K562 (cell line): ENCODE results near the gene MPI. TPM values are rescaled to one million over a fixed set of nuclear protein-coding genes. Genes with fewer than 3 reads are reported as not detected.

Experiments used
- AFF4 ChIP-seq: sonication (generic); formaldehyde crosslinking; IDR thresholded peaks from 2 replicates; pipeline ENCODE4 v1.8.0; 2023; ENCODE audit warnings: mild to moderate bottlenecking, missing genetic modification reagents
- ARID1B ChIP-seq: fragments of 450-650 bp; IDR thresholded peaks from 2 replicates; pipeline ENCODE4 v1.6.1; 2016; ENCODE audit warnings: antibody characterized with exemption, mild to moderate bottlenecking, inconsistent platforms
- BCLAF1 ChIP-seq, 2 experiments: fragments of 450-650 bp in 1 of 2; IDR thresholded peaks; 2 replicates each; pipeline ENCODE4 v1.6.1; 2011 to 2017; ENCODE audit warnings: low read depth in 2 of 2, antibody characterized with exemption in 1 of 2, borderline replicate concordance in 1 of 2, low read length in 1 of 2, mild to moderate bottlenecking in 1 of 2, mixed read lengths in 1 of 2; ENCODE audit not compliant: control insufficient read depth in 1 of 2
- EWSR1 ChIP-seq: fragments of 450-650 bp; IDR thresholded peaks from 2 replicates; pipeline ENCODE4 v1.6.1; 2018; ENCODE audit warnings: borderline replicate concordance, mild to moderate bottlenecking, low read depth, moderate library complexity; ENCODE audit not compliant: partially characterized antibody
- NFYB ChIP-seq: IDR thresholded peaks from 2 replicates; pipeline ENCODE4 v1.6.1; 2011; ENCODE audit warnings: mild to moderate bottlenecking, moderate library complexity; ENCODE audit not compliant: insufficient read length; ENCODE audit errors: extremely low read depth
- polyA plus RNA-seq, 8 experiments: library from polyadenylated mRNA; depleted of rRNA in 4 of 8; stranded (reverse) in 5 of 8; unstranded in 3 of 8; fragments of >200 nt; fragmentation: Nextera tagmentation in 2 of 8; fragmentation: Illumina TruSeq in 1 of 8; extraction: Ambion mirVana in 2 of 8; extraction: Trizol in 1 of 8; gene quantifications; 2 replicates each; pipeline versions ENCODE4 v1.2.1 to v1.2.3, GENCODE V29; 2011 to 2014; ENCODE audit warnings: inconsistent platforms in 1 of 8, missing spikeins in 1 of 8
- total RNA-seq, 7 experiments: library from RNA; depleted of rRNA in 6 of 7; stranded (reverse); fragments of >200 nt in 6 of 7; fragmentation: Illumina TruSeq in 2 of 7; extraction: Trizol in 2 of 7; gene quantifications; 2 replicates each; pipeline versions ENCODE4 v1.2.1 to v1.2.3, GENCODE V29; 2011 to 2021; ENCODE audit warnings: low replicate concordance in 1 of 7
- TF ChIP-seq, protein P1 (sequence below): sonication (generic); formaldehyde crosslinking; IDR thresholded peaks from 2 replicates; pipeline ENCODE4 v1.8.1; 2023; ENCODE audit warnings: mild to moderate bottlenecking, missing genetic modification reagents
- TF ChIP-seq, protein P2 (sequence below): fragments of 450-650 bp; IDR thresholded peaks from 2 replicates; pipeline ENCODE4 v1.6.1; 2016; ENCODE audit warnings: low read depth
- TF ChIP-seq, protein P3 (sequence below): fragments of 450-650 bp; formaldehyde crosslinking; IDR thresholded peaks from 2 replicates; pipeline ENCODE4 v1.4.0; 2020; ENCODE audit warnings: mild to moderate bottlenecking, moderate library complexity

MPI gene
- total and polyA plus RNA-seq, 9 of the 15 experiments (the other 6 are each of a cell fraction or from before 2014, with no cell fraction given): 30.7 to 105 (median 40.5) TPM

DNA sequence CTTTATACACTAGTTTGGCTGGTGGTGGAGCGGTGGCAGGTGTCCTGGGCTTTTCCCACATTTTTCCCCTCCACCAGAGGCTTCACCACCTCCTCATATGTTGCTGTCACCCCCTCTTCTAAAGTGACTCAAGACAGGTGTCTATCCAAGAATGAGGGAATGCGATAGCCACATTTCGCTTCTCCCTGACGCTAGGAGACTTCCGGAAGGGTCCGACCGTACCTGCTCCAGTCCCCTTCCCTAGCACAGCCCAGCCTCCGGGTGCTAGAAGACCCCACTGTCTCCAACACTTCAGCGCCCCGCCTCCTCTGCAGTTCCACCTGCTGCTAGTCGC lies 17.2 kb upstream of the MPI start (continued):
- TF ChIP-seq, protein P1, sequence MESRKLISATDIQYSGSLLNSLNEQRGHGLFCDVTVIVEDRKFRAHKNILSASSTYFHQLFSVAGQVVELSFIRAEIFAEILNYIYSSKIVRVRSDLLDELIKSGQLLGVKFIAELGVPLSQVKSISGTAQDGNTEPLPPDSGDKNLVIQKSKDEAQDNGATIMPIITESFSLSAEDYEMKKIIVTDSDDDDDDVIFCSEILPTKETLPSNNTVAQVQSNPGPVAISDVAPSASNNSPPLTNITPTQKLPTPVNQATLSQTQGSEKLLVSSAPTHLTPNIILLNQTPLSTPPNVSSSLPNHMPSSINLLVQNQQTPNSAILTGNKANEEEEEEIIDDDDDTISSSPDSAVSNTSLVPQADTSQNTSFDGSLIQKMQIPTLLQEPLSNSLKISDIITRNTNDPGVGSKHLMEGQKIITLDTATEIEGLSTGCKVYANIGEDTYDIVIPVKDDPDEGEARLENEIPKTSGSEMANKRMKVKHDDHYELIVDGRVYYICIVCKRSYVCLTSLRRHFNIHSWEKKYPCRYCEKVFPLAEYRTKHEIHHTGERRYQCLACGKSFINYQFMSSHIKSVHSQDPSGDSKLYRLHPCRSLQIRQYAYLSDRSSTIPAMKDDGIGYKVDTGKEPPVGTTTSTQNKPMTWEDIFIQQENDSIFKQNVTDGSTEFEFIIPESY (CRISPR knock-in tag): no peak
- TF ChIP-seq AFF4 (CRISPR knock-in tag) (no peak), NFYB (no peak), ARID1B (no peak), EWSR1 (no peak), BCLAF1 (IDR thresholded peaks at IDR 0.05; ENCODE audit: borderline replicate concordance in 1 of 2, control insufficient read depth in 1 of 2, low read depth in 2 of 2, low read length in 1 of 2) (no peak)
- TF ChIP-seq, protein P2, sequence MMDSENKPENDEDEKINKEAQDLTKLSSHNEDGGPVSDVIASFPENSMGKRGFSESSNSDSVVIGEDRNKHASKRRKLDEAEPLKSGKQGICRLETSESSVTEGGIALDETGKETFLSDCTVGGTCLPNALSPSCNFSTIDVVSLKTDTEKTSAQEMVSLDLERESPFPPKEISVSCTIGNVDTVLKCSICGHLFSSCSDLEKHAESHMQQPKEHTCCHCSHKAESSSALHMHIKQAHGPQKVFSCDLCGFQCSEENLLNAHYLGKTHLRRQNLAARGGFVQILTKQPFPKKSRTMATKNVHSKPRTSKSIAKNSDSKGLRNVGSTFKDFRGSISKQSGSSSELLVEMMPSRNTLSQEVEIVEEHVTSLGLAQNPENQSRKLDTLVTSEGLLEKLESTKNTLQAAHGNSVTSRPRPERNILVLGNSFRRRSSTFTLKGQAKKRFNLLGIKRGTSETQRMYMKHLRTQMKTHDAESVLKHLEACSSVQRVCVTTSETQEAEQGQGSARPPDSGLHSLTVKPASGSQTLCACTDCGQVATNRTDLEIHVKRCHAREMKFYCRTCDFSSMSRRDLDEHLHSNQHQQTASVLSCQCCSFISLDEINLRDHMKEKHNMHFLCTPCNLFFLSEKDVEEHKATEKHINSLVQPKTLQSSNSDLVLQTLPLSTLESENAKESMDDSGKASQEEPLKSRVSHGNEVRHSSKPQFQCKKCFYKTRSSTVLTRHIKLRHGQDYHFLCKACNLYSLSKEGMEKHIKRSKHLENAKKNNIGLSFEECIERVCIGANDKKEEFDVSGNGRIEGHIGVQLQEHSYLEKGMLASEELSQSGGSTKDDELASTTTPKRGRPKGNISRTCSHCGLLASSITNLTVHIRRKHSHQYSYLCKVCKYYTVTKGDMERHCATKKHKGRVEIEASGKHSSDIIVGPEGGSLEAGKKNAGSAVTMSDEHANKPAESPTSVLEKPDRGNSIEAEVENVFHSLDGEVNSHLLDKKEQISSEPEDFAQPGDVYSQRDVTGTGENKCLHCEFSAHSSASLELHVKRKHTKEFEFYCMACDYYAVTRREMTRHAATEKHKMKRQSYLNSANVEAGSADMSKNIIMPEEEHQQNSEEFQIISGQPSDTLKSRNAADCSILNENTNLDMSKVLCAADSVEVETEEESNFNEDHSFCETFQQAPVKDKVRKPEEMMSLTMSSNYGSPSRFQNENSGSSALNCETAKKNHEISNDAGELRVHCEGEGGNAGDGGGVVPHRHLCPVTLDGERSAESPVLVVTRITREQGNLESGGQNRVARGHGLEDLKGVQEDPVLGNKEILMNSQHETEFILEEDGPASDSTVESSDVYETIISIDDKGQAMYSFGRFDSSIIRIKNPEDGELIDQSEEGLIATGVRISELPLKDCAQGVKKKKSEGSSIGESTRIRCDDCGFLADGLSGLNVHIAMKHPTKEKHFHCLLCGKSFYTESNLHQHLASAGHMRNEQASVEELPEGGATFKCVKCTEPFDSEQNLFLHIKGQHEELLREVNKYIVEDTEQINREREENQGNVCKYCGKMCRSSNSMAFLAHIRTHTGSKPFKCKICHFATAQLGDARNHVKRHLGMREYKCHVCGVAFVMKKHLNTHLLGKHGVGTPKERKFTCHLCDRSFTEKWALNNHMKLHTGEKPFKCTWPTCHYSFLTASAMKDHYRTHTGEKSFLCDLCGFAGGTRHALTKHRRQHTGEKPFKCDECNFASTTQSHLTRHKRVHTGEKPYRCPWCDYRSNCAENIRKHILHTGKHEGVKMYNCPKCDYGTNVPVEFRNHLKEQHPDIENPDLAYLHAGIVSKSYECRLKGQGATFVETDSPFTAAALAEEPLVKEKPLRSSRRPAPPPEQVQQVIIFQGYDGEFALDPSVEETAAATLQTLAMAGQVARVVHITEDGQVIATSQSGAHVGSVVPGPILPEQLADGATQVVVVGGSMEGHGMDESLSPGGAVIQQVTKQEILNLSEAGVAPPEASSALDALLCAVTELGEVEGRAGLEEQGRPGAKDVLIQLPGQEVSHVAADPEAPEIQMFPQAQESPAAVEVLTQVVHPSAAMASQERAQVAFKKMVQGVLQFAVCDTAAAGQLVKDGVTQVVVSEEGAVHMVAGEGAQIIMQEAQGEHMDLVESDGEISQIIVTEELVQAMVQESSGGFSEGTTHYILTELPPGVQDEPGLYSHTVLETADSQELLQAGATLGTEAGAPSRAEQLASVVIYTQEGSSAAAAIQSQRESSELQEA: no peak
- TF ChIP-seq, protein P3, sequence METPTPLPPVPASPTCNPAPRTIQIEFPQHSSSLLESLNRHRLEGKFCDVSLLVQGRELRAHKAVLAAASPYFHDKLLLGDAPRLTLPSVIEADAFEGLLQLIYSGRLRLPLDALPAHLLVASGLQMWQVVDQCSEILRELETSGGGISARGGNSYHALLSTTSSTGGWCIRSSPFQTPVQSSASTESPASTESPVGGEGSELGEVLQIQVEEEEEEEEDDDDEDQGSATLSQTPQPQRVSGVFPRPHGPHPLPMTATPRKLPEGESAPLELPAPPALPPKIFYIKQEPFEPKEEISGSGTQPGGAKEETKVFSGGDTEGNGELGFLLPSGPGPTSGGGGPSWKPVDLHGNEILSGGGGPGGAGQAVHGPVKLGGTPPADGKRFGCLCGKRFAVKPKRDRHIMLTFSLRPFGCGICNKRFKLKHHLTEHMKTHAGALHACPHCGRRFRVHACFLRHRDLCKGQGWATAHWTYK (CRISPR knock-in tag): 0 out of 2 replicates have a peak, but pooled peaks have one; percentile 14
